ENCODE data around the gene IL37.
"Not testable (repeated sequence)": the region's sequence is repeated elsewhere in the genome, so short reads cannot be mapped to it uniquely, and the experiment has no call there.

Gene IL37

GRCh38 chr2:112891385-112891831, 19.6 kb upstream of the IL37 start:
- DNase-seq: no peak

GRCh38 chr2:112893752-112894151, 17.2 kb upstream of the IL37 start:
- no peak for DNase-seq

- DNase-seq: no peak
Observed at GRCh38 chr2:112896909-112897623, 13.9 kb upstream of the IL37 start.

- DNase-seq: no peak
Observed at GRCh38 chr2:112897624-112897978, 13.4 kb upstream of the IL37 start.

- not testable (repeated sequence) for DNase-seq
Observed at GRCh38 chr2:112901431-112902065, 9.4 kb upstream of the IL37 start.

GRCh38 chr2:112902816-112903215, 8.1 kb upstream of the IL37 start:
- DNase-seq: no peak

GRCh38 chr2:112904883-112905282, 6.1 kb upstream of the IL37 start:
- DNase-seq: no peak

- no peak for DNase-seq
Observed at GRCh38 chr2:112906276-112906675, 4.7 kb upstream of the IL37 start.

- no peak for DNase-seq
Observed at GRCh38 chr2:112907001-112907949, 3.7 kb upstream of the IL37 start.

- not testable (repeated sequence) for DNase-seq
Observed at GRCh38 chr2:112908559-112908958, 2.4 kb upstream of the IL37 start.

GRCh38 chr2:112910219-112910618, 746 bp upstream of the IL37 start:
- DNase-seq: no peak

- no peak for DNase-seq
Observed at GRCh38 chr2:112912403-112912802, 1.4 kb downstream of the IL37 start.

GRCh38 chr2:112915300-112916144, 4.6 kb downstream of the IL37 start:
- no peak for DNase-seq

- no peak for DNase-seq
Observed at GRCh38 chr2:112916145-112916571, 5.2 kb downstream of the IL37 start.

GRCh38 chr2:112916625-112917247, 5.8 kb downstream of the IL37 start:
- DNase-seq: no peak

GRCh38 chr2:112917856-112918255, 6.9 kb downstream of the IL37 start:
- DNase-seq: no peak

- no peak for DNase-seq
Observed at GRCh38 chr2:112918256-112918655, 7.3 kb downstream of the IL37 start.

- DNase-seq: no peak
Observed at GRCh38 chr2:112919086-112919485, 8.1 kb downstream of the IL37 start.

GRCh38 chr2:112920923-112921532, 10.1 kb downstream of the IL37 start:
- no peak for DNase-seq

GRCh38 chr2:112921982-112922381, 11.0 kb downstream of the IL37 start:
- DNase-seq: no peak

GRCh38 chr2:112923237-112923966, 12.4 kb downstream of the IL37 start:
- DNase-seq: no peak

Measured in GF-D8 (cell line).